ES-I3 (cell line): ENCODE results near the gene HSD17B8.

Experiments
- H3K36me3 ChIP-seq: 2 replicates; pipeline ENCODE4 v1.6.1; 2013; ENCODE audit warnings: mild to moderate bottlenecking, low read length, control low read depth, moderate library complexity; ENCODE audit not compliant: insufficient read depth
- H3K4me1 ChIP-seq: 2 replicates; pipeline ENCODE4 v1.6.1; 2013; ENCODE audit warnings: mild to moderate bottlenecking, control low read depth, low read length; ENCODE audit not compliant: insufficient read depth
- H3K9ac ChIP-seq: 2 replicates; pipeline ENCODE4 v1.6.1; 2013; ENCODE audit warnings: low read depth, mild to moderate bottlenecking, low read length, moderate library complexity
- H3K9me3 ChIP-seq: 2 replicates; pipeline ENCODE4 v1.6.1; 2013; ENCODE audit warnings: mild to moderate bottlenecking, low read length, moderate library complexity; ENCODE audit not compliant: control insufficient read depth, insufficient read depth

The HSD17B8 gene

GRCh38 chr6:33192671-33193602 lies 11.5 kb upstream of the HSD17B8 start:
- Histone ChIP-seq H3K9me3 (no peaks in the 10 kb centered on the region), H3K36me3 (no peaks in the 10 kb centered on the region), H3K4me1 (peaks cover 3% of the 10 kb centered on the region; the same call in 1 of the 2 replicates), H3K9ac (peak overlapping the region; percentile 71; the same call in 1 of the 2 replicates)

DNA sequence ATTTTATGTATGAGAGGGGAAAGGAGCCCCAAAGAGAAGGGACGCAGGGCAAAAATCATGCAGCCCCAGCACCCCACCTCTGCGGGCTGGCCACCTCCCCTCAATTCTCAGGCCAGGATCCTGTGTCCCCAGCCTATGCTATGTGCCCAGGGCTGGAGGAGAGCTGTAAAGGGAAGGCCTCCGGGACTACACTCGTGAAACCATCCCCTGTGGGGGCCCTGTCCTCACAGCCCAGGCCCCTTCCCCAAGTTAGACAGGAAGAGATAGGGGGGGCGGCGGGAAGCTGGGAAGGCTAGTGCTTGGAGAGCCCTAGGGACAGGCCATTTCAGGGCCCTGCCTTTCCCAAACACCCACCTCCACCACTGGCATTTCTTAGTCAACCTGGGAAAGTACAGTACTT lies 10.8 kb upstream of the HSD17B8 start:
- Histone ChIP-seq H3K36me3 (no peaks in the 10 kb centered on the region), H3K9ac (no peak overlapping the region), H3K4me1 (peaks cover 3% of the 10 kb centered on the region; the same call in 1 of the 2 replicates), H3K9me3 (no peaks in the 10 kb centered on the region)

DNA sequence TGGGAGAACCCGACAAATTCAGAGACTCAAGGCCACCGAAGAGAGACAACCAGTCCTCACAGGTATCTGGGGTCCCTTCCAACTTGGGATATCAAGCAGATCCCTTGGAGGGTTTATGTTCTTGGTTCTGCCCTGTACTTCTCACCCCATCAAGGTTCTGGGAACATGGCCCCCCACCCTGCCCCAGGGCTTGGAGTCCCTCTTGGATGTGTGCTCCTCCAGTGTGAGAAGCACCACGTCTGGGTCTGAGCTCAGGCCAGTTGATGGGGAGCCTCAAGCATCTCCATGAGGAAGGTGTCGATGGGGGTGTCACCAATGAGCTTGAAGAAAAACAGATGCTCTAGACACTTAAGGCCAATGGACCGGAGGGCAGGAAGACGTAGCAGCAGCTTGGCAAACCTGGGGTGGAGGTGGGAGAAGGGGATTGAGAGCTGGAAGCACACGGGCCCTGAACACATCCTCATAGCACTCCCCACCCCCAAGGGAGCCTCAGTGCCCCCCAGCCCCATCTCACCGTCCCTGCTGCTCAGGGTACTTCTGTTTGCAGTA lies 9.9 kb upstream of the HSD17B8 start:
- Histone ChIP-seq H3K36me3 (no peaks in the 10 kb centered on the region), H3K9ac (no peak overlapping the region), H3K4me1 (peaks cover 3% of the 10 kb centered on the region; the same call in 1 of the 2 replicates), H3K9me3 (no peaks in the 10 kb centered on the region)

GRCh38 chr6:33195304-33196165 lies 8.9 kb upstream of the HSD17B8 start:
- no peaks in the 10 kb centered on the region for H3K36me3 ChIP-seq

DNA sequence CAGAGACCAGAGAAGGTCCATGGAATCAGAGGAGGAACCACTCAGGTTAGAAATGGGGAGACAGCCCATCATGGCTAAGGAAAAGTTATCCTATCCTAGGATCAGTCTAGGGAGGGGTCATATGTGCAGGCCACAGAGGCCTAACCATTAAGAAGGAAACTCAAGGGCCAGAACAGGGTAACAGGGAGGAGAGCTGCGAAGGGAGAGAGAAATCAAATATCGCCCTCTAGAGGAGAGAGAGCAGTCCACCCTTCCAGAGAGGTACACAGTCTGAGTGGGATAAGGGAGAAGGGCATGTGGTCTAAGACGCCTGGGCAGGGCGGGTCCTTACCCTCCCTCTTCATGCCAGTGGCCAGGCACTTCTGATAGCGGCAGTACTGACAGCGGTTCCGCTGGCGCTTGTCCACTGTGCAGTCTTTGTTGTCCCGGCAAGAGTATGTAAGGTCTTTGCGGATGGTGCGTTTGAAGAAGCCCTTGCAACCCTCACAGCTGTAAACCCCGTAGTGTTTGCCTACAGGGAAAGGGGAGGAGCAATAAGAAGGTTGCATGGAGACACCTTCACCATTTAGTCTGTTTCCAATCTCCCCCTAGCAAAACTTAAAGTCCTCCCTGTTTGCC lies 6.9 kb upstream of the HSD17B8 start:
- no peaks in the 10 kb centered on the region for H3K9me3 ChIP-seq
- H3K4me1 ChIP-seq, result peaks cover 10% of the 10 kb centered on the region
- H3K9ac ChIP-seq, result peak overlapping the region; percentile 8; the same call in 1 of the 2 replicates
- peaks cover 11% of the 10 kb centered on the region for H3K36me3 ChIP-seq

More at GRCh38 chr6:33195304-33196165, 8.9 kb upstream of the HSD17B8 start:
- Histone ChIP-seq H3K4me1 (peaks cover 3% of the 10 kb centered on the region; the same call in 1 of the 2 replicates), H3K9ac (no peak overlapping the region), H3K9me3 (no peaks in the 10 kb centered on the region)

- Histone ChIP-seq H3K9me3 (no peaks in the 10 kb centered on the region), H3K36me3 (peaks cover 16% of the 10 kb centered on the region), H3K9ac (no peak overlapping the region), H3K4me1 (peaks cover 10% of the 10 kb centered on the region)
Observed at GRCh38 chr6:33198159-33198852, 6.1 kb upstream of the HSD17B8 start.

DNA sequence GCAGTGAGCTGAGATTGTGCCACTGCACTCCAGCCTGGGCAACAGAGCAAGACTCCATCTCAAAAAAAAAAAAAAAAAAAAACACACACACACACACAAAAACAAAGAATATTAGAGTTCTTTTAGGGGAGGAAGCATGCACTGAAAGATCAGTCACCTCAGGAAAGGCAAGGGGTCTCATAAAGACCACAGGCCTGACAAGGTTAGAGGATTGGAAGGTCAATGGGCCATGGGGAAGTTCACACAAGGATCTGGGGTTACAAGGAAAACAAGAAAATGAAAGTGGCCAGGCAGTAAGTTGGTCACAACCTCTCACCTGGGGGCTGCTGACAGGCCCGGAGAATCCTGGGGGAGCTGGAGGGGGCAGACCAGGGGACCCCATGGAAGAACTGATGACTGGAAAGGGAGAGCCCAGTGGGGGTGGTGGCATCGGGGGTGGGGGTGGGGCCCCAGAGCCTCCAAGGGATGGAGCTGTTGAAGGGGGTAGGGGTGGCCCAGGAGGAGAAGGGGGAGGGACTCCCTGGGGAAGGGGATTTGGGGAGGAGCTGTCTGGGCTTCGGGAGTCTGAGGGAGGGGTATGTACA lies 5.5 kb upstream of the HSD17B8 start:
- H3K9ac ChIP-seq, result peak overlapping the region; percentile 99; the same call in 1 of the 2 replicates
- peaks cover 11% of the 10 kb centered on the region for H3K4me1 ChIP-seq
- no peaks in the 10 kb centered on the region for H3K9me3 ChIP-seq
- peaks cover 16% of the 10 kb centered on the region for H3K36me3 ChIP-seq

- peaks cover 14% of the 10 kb centered on the region for H3K4me1 ChIP-seq
- H3K36me3 ChIP-seq, result peaks cover 16% of the 10 kb centered on the region
- no peaks in the 10 kb centered on the region for H3K9me3 ChIP-seq
- peak overlapping the region; percentile 99 for H3K9ac ChIP-seq
Observed at GRCh38 chr6:33199687-33200218, 4.7 kb upstream of the HSD17B8 start.

- Histone ChIP-seq H3K36me3 (peaks cover 16% of the 10 kb centered on the region), H3K4me1 (peaks cover 14% of the 10 kb centered on the region), H3K9me3 (no peaks in the 10 kb centered on the region), H3K9ac (peak within 1 kb of the TSS; percentile 99)
Observed at GRCh38 chr6:33200219-33201146, 4.0 kb upstream of the HSD17B8 start, which contains the start of the genes RXRB and SLC39A7. RXRB (minus strand) TSS chr6:33200665; CDS start chr6:33200476, 189 bp downstream. SLC39A7 (plus strand) TSS chr6:33200867; CDS start chr6:33201246, 379 bp downstream.

GRCh38 chr6:33201147-33201545 lies 3.3 kb upstream of the HSD17B8 start:
- Histone ChIP-seq H3K9ac (peak overlapping the region; percentile 99), H3K4me1 (peaks cover 14% of the 10 kb centered on the region), H3K9me3 (no peaks in the 10 kb centered on the region), H3K36me3 (peaks cover 16% of the 10 kb centered on the region)

- peaks cover 14% of the 10 kb centered on the region for H3K4me1 ChIP-seq
- no peak overlapping the region for H3K9ac ChIP-seq
Observed at GRCh38 chr6:33201935-33202334, 2.5 kb upstream of the HSD17B8 start.

DNA sequence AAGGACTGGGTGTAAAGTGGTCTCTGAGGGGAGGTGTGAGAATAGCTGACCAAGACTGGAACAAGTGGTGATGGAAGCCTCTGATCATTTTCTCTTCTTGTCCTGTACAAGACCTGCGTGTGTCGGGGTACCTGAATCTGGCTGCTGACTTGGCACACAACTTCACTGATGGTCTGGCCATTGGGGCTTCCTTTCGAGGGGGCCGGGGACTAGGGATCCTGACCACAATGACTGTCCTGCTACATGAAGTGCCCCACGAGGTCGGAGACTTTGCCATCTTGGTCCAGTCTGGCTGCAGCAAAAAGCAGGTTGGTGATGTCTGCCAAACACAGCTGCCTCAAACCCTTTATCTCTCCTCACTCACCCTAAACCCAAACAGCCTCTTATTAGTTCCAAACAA lies 1.7 kb upstream of the HSD17B8 start:
- H3K36me3 ChIP-seq, result peaks cover 16% of the 10 kb centered on the region
- H3K4me1 ChIP-seq, result peaks cover 11% of the 10 kb centered on the region
- H3K9ac ChIP-seq, result no peak overlapping the region
- no peaks in the 10 kb centered on the region for H3K9me3 ChIP-seq

More at GRCh38 chr6:33201935-33202334, 2.5 kb upstream of the HSD17B8 start:
- H3K36me3 ChIP-seq, result peaks cover 16% of the 10 kb centered on the region
- H3K9me3 ChIP-seq, result no peaks in the 10 kb centered on the region
